Right lung (tissue), 10 donors: Measurements from ENCODE around the gene TBC1D3G. TPM values are rescaled to one million over a fixed set of nuclear protein-coding genes. Genes with fewer than 3 reads are reported as not detected.
"Not testable (repeated sequence)": the region's sequence is repeated elsewhere in the genome, so short reads cannot be mapped to it uniquely, and the experiment has no call there.

ENCODE experiments used
- DNase-seq, 2 donors: peaks; one replicate each; pipeline ENCODE4 v3.0.0-alpha.2; 2013
- long read RNA-seq, 8 donors: transcript quantifications; one replicate each; lab custom pipeline, GENCODE V29; 2026
- polyA plus RNA-seq, 5 donors: library from polyadenylated mRNA; unstranded; fragments of 120-200 nt; gene quantifications; one replicate each; pipeline versions ENCODE4 v1.2.1 to v1.2.3, GENCODE V29; 2013; ENCODE audit warnings: inconsistent platforms in 1 of 5, low replicate concordance in 1 of 5; ENCODE audit not compliant: insufficient read length in 5 of 5, insufficient read depth in 1 of 5

The TBC1D3G gene
- not detected for polyA plus RNA-seq
- long read RNA-seq, donor 1: 0 reads
- long read RNA-seq, donor 2: 0 reads
- long read RNA-seq, donor 3: 0 reads
- long read RNA-seq, donor 4: 0 reads
- long read RNA-seq, donor 5: 0 reads
- long read RNA-seq, donor 6: 0 reads
- long read RNA-seq, donor 7: 0 reads
- long read RNA-seq, donor 8: 0 reads

- DNase-seq: not testable (repeated sequence)
Measured at GRCh38 chr17:36323584-36323983, at the start of gene TBC1D3G. TSS of gene TBC1D3G (plus strand) at chr17:36323884. CDS start at chr17:36325412, 1,528 bp downstream.

DNA sequence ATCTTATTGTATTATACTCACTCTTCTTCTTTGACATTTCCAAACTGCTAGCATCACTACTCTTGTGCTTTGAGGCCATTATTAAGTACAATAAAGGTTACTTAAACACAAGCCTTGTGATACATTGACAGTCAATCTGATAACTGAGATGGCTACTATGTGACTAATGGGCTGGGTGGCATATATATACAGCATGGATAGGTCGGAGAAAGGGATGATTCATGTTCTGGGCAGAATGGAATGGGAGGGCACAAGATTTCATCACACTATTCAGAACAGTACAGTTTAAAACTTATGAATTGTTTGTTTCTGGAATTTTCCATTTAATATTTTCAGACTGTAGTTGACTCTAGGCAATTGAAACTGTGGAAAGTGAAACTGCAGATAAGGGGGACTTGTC is 40.4 kb upstream of the TBC1D3G start:
- DNase-seq: not testable (repeated sequence)

- DNase-seq: not testable (repeated sequence)
Measured at GRCh38 chr17:36284219-36284618, 39.5 kb upstream of the TBC1D3G start.

- not testable (repeated sequence) for DNase-seq
Measured at GRCh38 chr17:36289965-36290612, 33.6 kb upstream of the TBC1D3G start.

- not testable (repeated sequence) for DNase-seq
Measured at GRCh38 chr17:36295161-36295560, 28.5 kb upstream of the TBC1D3G start.

GRCh38 chr17:36315736-36316135 is 7.9 kb upstream of the TBC1D3G start:
- DNase-seq: not testable (repeated sequence)

DNA sequence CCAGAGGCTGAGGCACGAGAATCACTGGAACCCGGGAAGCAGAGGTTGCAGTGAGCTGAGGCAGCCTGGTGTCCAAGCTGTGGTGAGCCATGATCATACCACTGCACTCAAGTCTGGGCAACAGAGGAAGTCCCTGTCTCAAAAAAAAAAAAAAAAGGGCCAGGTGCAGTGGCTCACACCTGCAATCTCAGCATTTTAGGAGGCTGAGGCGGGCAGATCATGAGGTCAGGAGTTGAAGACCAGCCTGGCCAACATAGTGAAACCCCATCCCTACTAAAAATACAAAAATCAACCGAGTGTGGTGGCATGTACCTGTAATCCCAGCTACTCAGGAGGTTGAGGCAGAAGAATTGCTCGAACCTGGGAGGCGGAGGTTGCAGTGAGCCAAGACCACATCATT is 38.8 kb downstream of the TBC1D3G start:
- DNase-seq: not testable (repeated sequence)

- not testable (repeated sequence) for DNase-seq
Measured at GRCh38 chr17:36375938-36376337, 52.3 kb downstream of the TBC1D3G start.

Other genes starting within 250 kb of the TBC1D3G start
- gene CCL3, start 233.7 kb upstream of the TBC1D3G start, polyA plus RNA-seq: 10 to 100 TPM in 2 of 5 donors, 1 to 10 TPM in 3; 2.4 to 12.1 (median 7.9) TPM
- 1 to 10 TPM; 1.5 to 9.7 (median 6.0) TPM for gene CCL4, start 220.1 kb upstream of the TBC1D3G start, polyA plus RNA-seq
- gene TBC1D3B, start 147.2 kb upstream of the TBC1D3G start, polyA plus RNA-seq: 10 to 100 TPM; 11.0 to 23.4 (median 17.4) TPM
- gene CCL3L1, start 127.1 kb upstream of the TBC1D3G start, polyA plus RNA-seq: 1 to 10 TPM in 3 of 5 donors, under 1 TPM in 2; 0.37 to 3.5 (median 1.5) TPM
- 1 to 10 TPM; 1.3 to 6.5 (median 2.8) TPM for gene CCL4L2, start 112.8 kb upstream of the TBC1D3G start, polyA plus RNA-seq
- under 1 TPM in 3 of 5 donors, not detected in 2; 0.30 to 0.68 (median 0.51) TPM for gene TBC1D3I, start 59.3 kb upstream of the TBC1D3G start, polyA plus RNA-seq
- gene TBC1D3H, start 64.6 kb downstream of the TBC1D3G start, polyA plus RNA-seq: not detected
- gene ZNHIT3, start 162.8 kb downstream of the TBC1D3G start, polyA plus RNA-seq: 10 to 100 TPM; 54.3 to 70.1 (median 63.7) TPM
- 10 to 100 TPM; 43.3 to 58.5 (median 50.1) TPM for gene MYO19, start 211.0 kb downstream of the TBC1D3G start, polyA plus RNA-seq
- gene PIGW, start 211.1 kb downstream of the TBC1D3G start, polyA plus RNA-seq: 10 to 100 TPM in 1 of 5 donors, 1 to 10 TPM in 4; 6.7 to 14.0 (median 8.9) TPM
- 10 to 100 TPM; 77.3 to 97.0 (median 95.6) TPM for gene GGNBP2, start 221.0 kb downstream of the TBC1D3G start, polyA plus RNA-seq